ENCODE data around the gene FOXK2.

DNA sequence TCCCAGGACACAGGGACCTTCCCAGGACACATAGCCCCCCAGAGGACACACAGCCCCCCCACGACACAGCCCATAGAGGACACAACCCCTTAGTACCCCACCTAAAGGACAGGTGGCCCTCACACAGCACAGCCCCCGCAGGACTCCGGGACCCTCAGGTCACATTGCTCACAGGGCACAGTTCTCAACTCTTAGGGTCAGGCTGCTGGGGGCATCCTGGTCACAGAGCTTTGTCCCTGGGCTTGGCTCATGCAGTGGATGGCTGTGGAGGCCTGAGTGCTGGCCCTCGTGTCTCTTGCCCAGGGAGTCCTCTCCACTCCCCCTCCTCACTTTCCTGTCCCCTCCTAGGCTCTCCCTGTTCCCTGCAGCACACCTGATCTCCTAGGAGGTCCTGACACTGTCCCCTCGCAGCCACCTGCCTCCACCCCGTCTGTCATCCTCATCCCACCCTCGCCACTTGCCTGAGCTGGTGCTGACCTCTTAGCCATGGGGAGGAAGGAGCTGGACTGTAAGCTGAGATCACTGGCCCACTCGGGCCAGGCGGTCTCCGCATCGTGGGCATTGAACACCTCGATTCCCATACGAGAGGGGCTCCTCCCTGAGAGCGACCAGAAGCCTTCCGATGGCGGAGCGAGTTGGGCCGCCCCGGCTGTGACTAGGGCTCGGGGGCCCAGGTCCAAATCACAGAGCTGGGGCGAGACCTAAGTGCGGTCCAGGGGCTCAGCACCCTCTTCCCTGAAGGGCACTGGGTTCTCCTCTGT lies 130.1 kb downstream of the FOXK2 start:
- TF ChIP-seq, protein P1, sequence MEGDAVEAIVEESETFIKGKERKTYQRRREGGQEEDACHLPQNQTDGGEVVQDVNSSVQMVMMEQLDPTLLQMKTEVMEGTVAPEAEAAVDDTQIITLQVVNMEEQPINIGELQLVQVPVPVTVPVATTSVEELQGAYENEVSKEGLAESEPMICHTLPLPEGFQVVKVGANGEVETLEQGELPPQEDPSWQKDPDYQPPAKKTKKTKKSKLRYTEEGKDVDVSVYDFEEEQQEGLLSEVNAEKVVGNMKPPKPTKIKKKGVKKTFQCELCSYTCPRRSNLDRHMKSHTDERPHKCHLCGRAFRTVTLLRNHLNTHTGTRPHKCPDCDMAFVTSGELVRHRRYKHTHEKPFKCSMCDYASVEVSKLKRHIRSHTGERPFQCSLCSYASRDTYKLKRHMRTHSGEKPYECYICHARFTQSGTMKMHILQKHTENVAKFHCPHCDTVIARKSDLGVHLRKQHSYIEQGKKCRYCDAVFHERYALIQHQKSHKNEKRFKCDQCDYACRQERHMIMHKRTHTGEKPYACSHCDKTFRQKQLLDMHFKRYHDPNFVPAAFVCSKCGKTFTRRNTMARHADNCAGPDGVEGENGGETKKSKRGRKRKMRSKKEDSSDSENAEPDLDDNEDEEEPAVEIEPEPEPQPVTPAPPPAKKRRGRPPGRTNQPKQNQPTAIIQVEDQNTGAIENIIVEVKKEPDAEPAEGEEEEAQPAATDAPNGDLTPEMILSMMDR (IDR thresholded peaks at IDR 0.05): no peak
- TF ChIP-seq POLR2A (IDR thresholded peaks at IDR 0.05): no peak

Measured in breast epithelium (tissue), 3 donors.